ENCODE data around the gene CRIP2.
A peak's percentile ranks its signal among the peaks of the same experiment; 100 is the strongest.

CRIP2 gene

GRCh38 chr14:105474483-105475268, at the start of gene CRIP2:
Gene CRIP2, plus strand, starts transcription at chr14:105474821. Its CDS starts 42 bp downstream, at chr14:105474863.
- TF ChIP-seq EZH2phosphoT487 (IDR thresholded peaks at IDR 0.05; ENCODE audit: low read depth) = no peak
- TF ChIP-seq CTCF (IDR thresholded peaks at IDR 0.05; ENCODE audit: low read depth, low read length) = no peak
- Histone ChIP-seq H3K79me2 (ENCODE audit: low read length) (no peaks in the 10 kb centered on the region), H3K4me1 (ENCODE audit: low read length) (peaks cover 4% of the 10 kb centered on the region; the same call in 1 of the 2 replicates), H2AFZ (ENCODE audit: low read depth, low read length) (no peak within 1 kb of the TSS), H3K9ac (ENCODE audit: low read length) (no peak within 1 kb of the TSS), H3K9me3 (ENCODE audit: insufficient read depth, low read length) (no peaks in the 10 kb centered on the region), H3K4me2 (ENCODE audit: low read length) (peak within 1 kb of the TSS; percentile 86), H4K20me1 (ENCODE audit: insufficient read depth, low read length) (no peaks in the 10 kb centered on the region), H3K27me3 (ENCODE audit: low read depth, low read length) (peaks cover 11% of the 10 kb centered on the region), H3K27ac (ENCODE audit: low read length) (no peak within 1 kb of the TSS), H3K4me3 (ENCODE audit: low read length) (peak within 1 kb of the TSS; percentile 77), H3K36me3 (replicated peaks; ENCODE audit: low read depth, low read length) (no peaks in the 10 kb centered on the region)

- no peak overlapping the region for H3K4me2 ChIP-seq (ENCODE audit: low read length)
- peaks cover 11% of the 10 kb centered on the region for H3K4me1 ChIP-seq (ENCODE audit: low read length)
- no peak overlapping the region for H3K9ac ChIP-seq (ENCODE audit: low read length)
- no peak overlapping the region for H3K27ac ChIP-seq (ENCODE audit: low read length)
- H3K36me3 ChIP-seq (replicated peaks; ENCODE audit: low read depth, low read length) = peaks cover 51% of the 10 kb centered on the region
- no peak overlapping the region for H3K4me3 ChIP-seq (ENCODE audit: low read length)
- peaks cover 62% of the 10 kb centered on the region for H4K20me1 ChIP-seq (ENCODE audit: insufficient read depth, low read length)
- H3K9me3 ChIP-seq (ENCODE audit: insufficient read depth, low read length) = no peaks in the 10 kb centered on the region
- no peak overlapping the region for H2AFZ ChIP-seq (ENCODE audit: low read depth, low read length)
- TF ChIP-seq CTCF (IDR thresholded peaks at IDR 0.05; ENCODE audit: low read depth, low read length) (no peak), EZH2phosphoT487 (IDR thresholded peaks at IDR 0.05; ENCODE audit: low read depth) (no peak)
- peaks cover 93% of the 10 kb centered on the region for H3K79me2 ChIP-seq (ENCODE audit: low read length)
- no peaks in the 10 kb centered on the region for H3K27me3 ChIP-seq (ENCODE audit: low read depth, low read length)
These were observed 49.8 kb upstream of the CRIP2 start for GRCh38 chr14:105424861-105425260.

GRCh38 chr14:105425823-105426247, 48.8 kb upstream of the CRIP2 start:
- Histone ChIP-seq H3K36me3 (replicated peaks; ENCODE audit: low read depth, low read length) (peaks cover 60% of the 10 kb centered on the region), H3K4me3 (ENCODE audit: low read length) (no peak overlapping the region), H4K20me1 (ENCODE audit: insufficient read depth, low read length) (peaks cover 70% of the 10 kb centered on the region), H3K9me3 (ENCODE audit: insufficient read depth, low read length) (no peaks in the 10 kb centered on the region), H2AFZ (ENCODE audit: low read depth, low read length) (no peak overlapping the region), H3K27ac (ENCODE audit: low read length) (no peak overlapping the region), H3K9ac (ENCODE audit: low read length) (no peak overlapping the region), H3K4me1 (ENCODE audit: low read length) (peaks cover 11% of the 10 kb centered on the region), H3K4me2 (ENCODE audit: low read length) (no peak overlapping the region), H3K27me3 (ENCODE audit: low read depth, low read length) (no peaks in the 10 kb centered on the region), H3K79me2 (ENCODE audit: low read length) (peaks cover 95% of the 10 kb centered on the region)
- TF ChIP-seq CTCF (IDR thresholded peaks at IDR 0.05; ENCODE audit: low read depth, low read length) (no peak), EZH2phosphoT487 (IDR thresholded peaks at IDR 0.05; ENCODE audit: low read depth) (no peak)

GRCh38 chr14:105426416-105427130, 48.0 kb upstream of the CRIP2 start:
- Histone ChIP-seq H3K27ac (ENCODE audit: low read length) (no peak overlapping the region), H4K20me1 (ENCODE audit: insufficient read depth, low read length) (peaks cover 71% of the 10 kb centered on the region), H3K4me2 (ENCODE audit: low read length) (no peak overlapping the region), H3K9me3 (ENCODE audit: insufficient read depth, low read length) (no peaks in the 10 kb centered on the region), H3K4me1 (ENCODE audit: low read length) (peaks cover 4% of the 10 kb centered on the region), H3K36me3 (replicated peaks; ENCODE audit: low read depth, low read length) (peaks cover 66% of the 10 kb centered on the region), H3K9ac (ENCODE audit: low read length) (no peak overlapping the region), H3K27me3 (ENCODE audit: low read depth, low read length) (no peaks in the 10 kb centered on the region), H3K79me2 (ENCODE audit: low read length) (peaks cover 95% of the 10 kb centered on the region), H3K4me3 (ENCODE audit: low read length) (no peak overlapping the region), H2AFZ (ENCODE audit: low read depth, low read length) (no peak overlapping the region)
- TF ChIP-seq CTCF (IDR thresholded peaks at IDR 0.05; ENCODE audit: low read depth, low read length) = no peak
- TF ChIP-seq EZH2phosphoT487 (IDR thresholded peaks at IDR 0.05; ENCODE audit: low read depth) = no peak

Data from OCI-LY3 (cell line).